Suprapubic skin (tissue), 4 donors: Measurements from ENCODE around the gene UBXN6.

ENCODE experiments used
- EP300 ChIP-seq: sonication (generic); formaldehyde crosslinking; IDR thresholded peaks from one replicate; pipeline ENCODE4 v1.6.1; 2017; ENCODE audit warnings: antibody characterized with exemption
- POLR2A ChIP-seq, 2 donors: fragments of 450-650 bp; IDR thresholded peaks; one replicate each; pipeline ENCODE4 v1.6.1; 2017; ENCODE audit warnings: antibody characterized with exemption in 2 of 2, mild to moderate bottlenecking in 2 of 2, moderate library complexity in 2 of 2
- POLR2AphosphoS5 ChIP-seq, 3 donors: sonication (generic); formaldehyde crosslinking; IDR thresholded peaks; one replicate each; pipeline ENCODE4 v1.6.1; 2017; ENCODE audit warnings: antibody characterized with exemption in 3 of 3
- TF ChIP-seq, protein P1 (sequence below), 2 donors: fragments of 200-600 bp in 1 of 2; fragments of 450-650 bp in 1 of 2; sonication (generic) in 1 of 2; IDR thresholded peaks; one replicate each; pipeline ENCODE4 v1.5.1; 2016 to 2019; ENCODE audit warnings: antibody characterized with exemption in 2 of 2, mild to moderate bottlenecking in 1 of 2, moderate library complexity in 1 of 2

DNA sequence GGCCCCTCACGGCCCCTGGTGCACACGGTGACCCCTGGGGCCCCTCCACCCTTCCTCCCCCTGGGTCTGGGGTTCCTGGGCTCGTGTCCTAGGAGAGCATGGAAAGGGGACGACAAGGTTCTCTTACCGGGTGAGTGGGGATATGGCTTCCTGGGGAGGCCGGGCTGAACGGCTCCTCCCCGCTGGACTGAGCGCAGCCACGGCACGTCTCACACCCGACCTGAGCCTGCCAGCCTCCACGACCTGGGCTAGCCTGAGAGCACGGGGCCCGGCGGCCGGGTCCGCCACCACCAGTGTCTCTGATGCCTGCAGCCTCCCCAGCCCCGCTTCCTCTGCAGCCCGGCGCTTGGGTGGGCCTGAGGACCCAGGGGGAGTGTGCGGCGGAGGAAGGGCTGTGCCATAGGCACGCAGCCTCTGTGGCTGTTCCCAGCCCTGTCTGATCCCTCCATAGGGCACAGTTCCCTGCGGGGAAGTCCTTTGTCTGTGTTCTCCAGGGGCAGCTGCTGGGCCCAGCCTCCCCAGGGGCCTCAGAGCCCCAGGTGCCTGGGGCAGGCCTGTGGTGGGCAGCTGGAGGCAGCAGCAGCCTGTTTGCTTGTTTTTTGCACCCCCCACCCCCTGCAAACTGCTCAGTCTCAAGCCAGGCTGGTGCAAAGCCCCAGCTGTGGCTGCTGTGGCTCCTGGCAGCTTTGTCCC is 45.7 kb upstream of the UBXN6 start:
- TF ChIP-seq POLR2A (IDR thresholded peaks at IDR 0.05) (no peak), POLR2AphosphoS5 (IDR thresholded peaks at IDR 0.05) (no peak), EP300 (no peak)
- TF ChIP-seq, protein P1, sequence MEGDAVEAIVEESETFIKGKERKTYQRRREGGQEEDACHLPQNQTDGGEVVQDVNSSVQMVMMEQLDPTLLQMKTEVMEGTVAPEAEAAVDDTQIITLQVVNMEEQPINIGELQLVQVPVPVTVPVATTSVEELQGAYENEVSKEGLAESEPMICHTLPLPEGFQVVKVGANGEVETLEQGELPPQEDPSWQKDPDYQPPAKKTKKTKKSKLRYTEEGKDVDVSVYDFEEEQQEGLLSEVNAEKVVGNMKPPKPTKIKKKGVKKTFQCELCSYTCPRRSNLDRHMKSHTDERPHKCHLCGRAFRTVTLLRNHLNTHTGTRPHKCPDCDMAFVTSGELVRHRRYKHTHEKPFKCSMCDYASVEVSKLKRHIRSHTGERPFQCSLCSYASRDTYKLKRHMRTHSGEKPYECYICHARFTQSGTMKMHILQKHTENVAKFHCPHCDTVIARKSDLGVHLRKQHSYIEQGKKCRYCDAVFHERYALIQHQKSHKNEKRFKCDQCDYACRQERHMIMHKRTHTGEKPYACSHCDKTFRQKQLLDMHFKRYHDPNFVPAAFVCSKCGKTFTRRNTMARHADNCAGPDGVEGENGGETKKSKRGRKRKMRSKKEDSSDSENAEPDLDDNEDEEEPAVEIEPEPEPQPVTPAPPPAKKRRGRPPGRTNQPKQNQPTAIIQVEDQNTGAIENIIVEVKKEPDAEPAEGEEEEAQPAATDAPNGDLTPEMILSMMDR (IDR thresholded peaks at IDR 0.05): no peak
